Activated naive CD4-positive, alpha-beta T cell treated with Interleukin-2 at 50 U/mL for 16 hours (primary cell): ENCODE results near the gene ASIP.

Source experiments
- DNase-seq: peaks from one replicate; pipeline ENCODE4 v3.0.0-alpha.2; 2020

ASIP gene

GRCh38 chr20:34312544-34313217 is 71.5 kb downstream of the ASIP start:
- DNase-seq: peak; percentile 89

GRCh38 chr20:34315236-34315635 is 74.0 kb downstream of the ASIP start:
- no peak for DNase-seq

DNA sequence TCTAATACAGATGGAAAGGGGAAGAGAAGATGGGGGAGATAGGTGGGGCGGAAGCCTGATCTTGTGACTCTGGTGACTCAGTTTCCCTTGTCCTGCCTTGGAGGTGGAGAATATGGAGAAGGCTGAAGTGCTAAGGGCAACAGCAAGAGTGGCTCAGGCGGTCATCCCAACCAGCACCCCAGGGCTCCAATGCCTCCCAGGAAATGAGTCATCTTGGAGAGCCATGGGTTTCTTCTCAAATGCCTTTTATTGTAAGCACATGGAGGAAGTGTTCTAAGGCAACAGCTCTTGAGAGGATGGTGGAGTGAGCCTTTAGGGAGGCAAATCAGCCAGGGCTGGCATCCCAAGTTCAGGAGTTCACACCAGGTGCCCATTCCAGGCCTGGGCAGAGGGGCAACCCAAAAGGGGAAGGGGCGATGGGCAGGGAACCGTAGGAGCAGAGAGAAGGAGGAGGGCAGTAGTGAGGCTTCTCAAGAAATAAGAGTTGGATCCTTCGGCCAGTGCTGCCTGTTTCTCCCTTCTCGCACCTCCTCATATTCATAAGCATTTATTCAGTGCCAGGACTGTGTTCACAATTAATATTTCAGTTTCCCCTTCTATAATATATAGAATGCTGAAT is 75.1 kb downstream of the ASIP start:
- no peak for DNase-seq
